ENCODE results near the gene TULP1.

TULP1 gene

GRCh38 chr6:35468980-35469750, 43.5 kb downstream of the TULP1 start:
- DNase-seq (ENCODE audit: low read depth) = peak; percentile 50
- peak overlapping the region; percentile 77 for H3K4me3 ChIP-seq (ENCODE audit: low read depth, low read length)
- TF ChIP-seq MYC (IDR thresholded peaks at IDR 0.05; ENCODE audit: low read depth, low read length) = no peak
- TF ChIP-seq MAX (IDR thresholded peaks at IDR 0.05; ENCODE audit: low read depth, low read length) = no peak
- TF ChIP-seq, protein P1, sequence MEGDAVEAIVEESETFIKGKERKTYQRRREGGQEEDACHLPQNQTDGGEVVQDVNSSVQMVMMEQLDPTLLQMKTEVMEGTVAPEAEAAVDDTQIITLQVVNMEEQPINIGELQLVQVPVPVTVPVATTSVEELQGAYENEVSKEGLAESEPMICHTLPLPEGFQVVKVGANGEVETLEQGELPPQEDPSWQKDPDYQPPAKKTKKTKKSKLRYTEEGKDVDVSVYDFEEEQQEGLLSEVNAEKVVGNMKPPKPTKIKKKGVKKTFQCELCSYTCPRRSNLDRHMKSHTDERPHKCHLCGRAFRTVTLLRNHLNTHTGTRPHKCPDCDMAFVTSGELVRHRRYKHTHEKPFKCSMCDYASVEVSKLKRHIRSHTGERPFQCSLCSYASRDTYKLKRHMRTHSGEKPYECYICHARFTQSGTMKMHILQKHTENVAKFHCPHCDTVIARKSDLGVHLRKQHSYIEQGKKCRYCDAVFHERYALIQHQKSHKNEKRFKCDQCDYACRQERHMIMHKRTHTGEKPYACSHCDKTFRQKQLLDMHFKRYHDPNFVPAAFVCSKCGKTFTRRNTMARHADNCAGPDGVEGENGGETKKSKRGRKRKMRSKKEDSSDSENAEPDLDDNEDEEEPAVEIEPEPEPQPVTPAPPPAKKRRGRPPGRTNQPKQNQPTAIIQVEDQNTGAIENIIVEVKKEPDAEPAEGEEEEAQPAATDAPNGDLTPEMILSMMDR (IDR thresholded peaks at IDR 0.05; ENCODE audit: low read depth, low read length) = no peak
- no peak for TF ChIP-seq POLR2A (IDR thresholded peaks at IDR 0.05; ENCODE audit: extremely low read depth, insufficient read length)

DNA sequence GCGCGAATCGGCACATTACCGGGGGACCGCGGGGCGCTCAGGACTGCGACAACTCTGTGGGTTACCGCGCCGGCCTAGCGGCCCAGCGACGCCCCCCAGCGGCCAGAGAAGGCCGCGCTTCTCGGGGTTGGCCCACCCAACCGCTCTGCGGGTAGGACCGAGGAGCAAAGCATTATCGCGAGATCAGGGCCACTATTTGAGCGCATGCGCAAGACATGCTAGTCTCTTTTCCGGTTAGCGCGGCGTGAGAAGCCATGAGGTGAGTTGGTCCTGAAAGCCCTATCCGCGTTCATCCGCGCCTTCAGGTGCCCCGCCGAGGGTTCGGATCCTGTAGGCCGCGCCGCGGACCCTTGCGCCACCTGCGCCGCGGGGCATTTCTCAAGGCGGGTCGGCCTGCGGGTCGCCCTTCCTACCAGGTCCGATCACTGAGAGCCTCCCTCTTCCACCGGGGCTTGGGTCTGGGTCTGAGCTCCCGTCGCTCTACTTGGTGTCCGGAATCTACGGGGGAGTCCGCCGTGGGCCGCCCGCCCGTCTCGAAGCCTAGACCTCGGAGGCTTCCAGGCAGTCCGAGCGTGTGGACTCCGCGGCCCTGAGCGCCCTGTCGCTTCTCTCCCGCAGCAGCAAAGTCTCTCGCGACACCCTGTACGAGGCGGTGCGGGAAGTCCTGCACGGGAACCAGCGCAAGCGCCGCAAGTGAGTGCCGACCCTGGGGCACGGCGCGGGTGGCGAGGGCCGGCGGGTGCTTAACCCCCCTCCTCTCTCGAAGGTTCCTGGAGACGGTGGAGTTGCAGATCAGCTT, 44.3 kb downstream of the TULP1 start, which contains the start of gene RPL10A:
Gene RPL10A (plus strand): TSS at position 221 of the 799 bp plus-strand sequence. CDS start 34 bp downstream, at position 255.
- TF ChIP-seq, protein P1 (IDR thresholded peaks at IDR 0.05; ENCODE audit: low read depth, low read length) = peak; percentile 96
- TF ChIP-seq MAX (IDR thresholded peaks at IDR 0.05; ENCODE audit: low read depth, low read length) (peak; percentile 95), MYC (IDR thresholded peaks at IDR 0.05; ENCODE audit: low read depth, low read length) (peak; percentile 100), POLR2A (IDR thresholded peaks at IDR 0.05; ENCODE audit: extremely low read depth, insufficient read length) (peak; percentile 100)
- peak; percentile 97 for DNase-seq (ENCODE audit: low read depth)
- peak within 1 kb of the TSS; percentile 77 for H3K4me3 ChIP-seq (ENCODE audit: low read depth, low read length)

GRCh38 chr6:35465646-35466045, 47.0 kb downstream of the TULP1 start:
- no peak for DNase-seq (ENCODE audit: low read depth)
- H3K4me3 ChIP-seq (ENCODE audit: low read depth, low read length) = no peak overlapping the region
- TF ChIP-seq POLR2A (IDR thresholded peaks at IDR 0.05; ENCODE audit: extremely low read depth, insufficient read length) = no peak
- TF ChIP-seq, protein P1 (IDR thresholded peaks at IDR 0.05; ENCODE audit: low read depth, low read length) = no peak
- TF ChIP-seq MAX (IDR thresholded peaks at IDR 0.05; ENCODE audit: low read depth, low read length) = no peak
- no peak for TF ChIP-seq MYC (IDR thresholded peaks at IDR 0.05; ENCODE audit: low read depth, low read length)

DNA sequence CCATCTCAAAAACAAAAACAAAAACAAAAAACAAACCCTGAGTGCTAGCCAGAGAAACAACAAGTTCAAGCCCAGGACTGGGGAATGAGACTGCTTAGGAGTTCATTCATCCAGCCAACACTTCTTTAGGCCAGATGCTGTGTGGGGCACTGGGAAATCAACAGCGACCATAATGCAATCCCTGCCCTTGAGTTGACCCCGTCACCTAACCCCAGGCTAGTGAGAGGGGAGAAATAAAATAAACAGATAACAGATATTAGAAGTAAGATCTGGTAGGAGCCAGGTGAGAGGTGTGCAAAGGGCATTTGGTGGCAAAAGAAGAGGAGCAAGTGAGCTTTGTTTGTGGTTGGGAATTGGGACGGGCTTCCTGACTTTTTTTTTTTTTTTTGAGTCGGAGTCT, 49.4 kb downstream of the TULP1 start:
- TF ChIP-seq POLR2A (IDR thresholded peaks at IDR 0.05; ENCODE audit: extremely low read depth, insufficient read length) (no peak), MAX (IDR thresholded peaks at IDR 0.05; ENCODE audit: low read depth, low read length) (no peak), MYC (IDR thresholded peaks at IDR 0.05; ENCODE audit: low read depth, low read length) (no peak)
- TF ChIP-seq, protein P1 (IDR thresholded peaks at IDR 0.05; ENCODE audit: low read depth, low read length) = no peak
- no peak overlapping the region for H3K4me3 ChIP-seq (ENCODE audit: low read depth, low read length)
- no peak for DNase-seq (ENCODE audit: low read depth)

DNA sequence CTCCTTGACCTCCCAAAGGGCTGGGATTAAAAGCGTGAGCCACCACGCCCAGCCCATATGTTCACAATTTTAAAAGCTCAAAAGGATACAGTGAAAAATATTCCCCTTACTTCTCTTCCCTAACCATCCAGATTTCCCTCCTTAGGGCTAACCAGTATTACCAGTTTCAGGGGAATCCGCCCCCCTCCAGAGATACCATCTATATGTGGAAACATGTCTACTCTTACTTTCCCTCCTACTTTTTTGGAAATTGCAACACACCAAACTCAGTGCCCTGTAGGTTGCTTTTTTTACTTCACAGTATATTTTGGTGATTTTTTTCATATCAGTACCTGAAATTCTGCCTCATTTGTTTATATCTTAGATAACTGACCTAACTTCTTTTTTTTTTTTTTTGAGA, 51.4 kb downstream of the TULP1 start:
- TF ChIP-seq MYC (IDR thresholded peaks at IDR 0.05; ENCODE audit: low read depth, low read length) = no peak
- TF ChIP-seq, protein P1 (IDR thresholded peaks at IDR 0.05; ENCODE audit: low read depth, low read length) = no peak
- no peak for TF ChIP-seq MAX (IDR thresholded peaks at IDR 0.05; ENCODE audit: low read depth, low read length)
- no peak for TF ChIP-seq POLR2A (IDR thresholded peaks at IDR 0.05; ENCODE audit: extremely low read depth, insufficient read length)
- no peak overlapping the region for H3K4me3 ChIP-seq (ENCODE audit: low read depth, low read length)
- no peak for DNase-seq (ENCODE audit: low read depth)

Data from NB4 (cell line).